WTC11 (cell line): ENCODE measurements around the gene DNAJC16. TPM values are rescaled to one million over a fixed set of nuclear protein-coding genes. Genes with fewer than 3 reads are reported as not detected.
A peak's percentile ranks its signal among the peaks of the same experiment; 100 is the strongest.

Experiments
- AR ChIP-seq: fragments of 250-450 bp; sonication (Bioruptor Pico); IDR thresholded peaks from 2 replicates; pipeline ENCODE4 v1.9.0; 2021; ENCODE audit warnings: mild to moderate bottlenecking
- ATF2 ChIP-seq: sonication (generic); formaldehyde crosslinking; IDR thresholded peaks from 2 replicates; pipeline ENCODE4 v1.8.1; 2022; ENCODE audit warnings: low read depth, missing genetic modification reagents, borderline replicate concordance
- EMX1 ChIP-seq: fragments of 250-450 bp; sonication (Bioruptor Pico); IDR thresholded peaks from 2 replicates; pipeline ENCODE4 v1.8.0; 2021; ENCODE audit warnings: mild to moderate bottlenecking
- ETV6 ChIP-seq: sonication (generic); formaldehyde crosslinking; IDR thresholded peaks from 2 replicates; pipeline ENCODE4 v1.8.1; 2022; ENCODE audit warnings: mild to moderate bottlenecking, missing genetic modification reagents
- NFE2L1 ChIP-seq: sonication (generic); formaldehyde crosslinking; IDR thresholded peaks from 2 replicates; pipeline ENCODE4 v1.8.1; 2023; ENCODE audit warnings: missing genetic modification reagents
- SP1 ChIP-seq: sonication (generic); formaldehyde crosslinking; conservative IDR thresholded peaks from 2 replicates; pipeline ENCODE4 v1.8.1; 2022; ENCODE audit warnings: missing genetic modification reagents
- ZNF281 ChIP-seq: sonication (generic); formaldehyde crosslinking; IDR thresholded peaks from 2 replicates; pipeline ENCODE4 v1.8.0; 2023; ENCODE audit warnings: mild to moderate bottlenecking, missing genetic modification reagents
- ZNF423 ChIP-seq: fragments of 250-450 bp; sonication (Bioruptor Pico); IDR thresholded peaks from 2 replicates; pipeline ENCODE4 v2.1.2; 2022; ENCODE audit warnings: mild to moderate bottlenecking, moderate library complexity
- total RNA-seq: library from RNA; stranded (reverse); gene quantifications from 3 replicates; pipeline ENCODE4 v1.2.3, GENCODE V29; 2021
- TF ChIP-seq, protein P1 (sequence below): fragments of 250-450 bp; sonication (Bioruptor Pico); IDR thresholded peaks from 2 replicates; pipeline ENCODE4 v1.9.0; 2021; ENCODE audit warnings: mild to moderate bottlenecking, borderline replicate concordance
- TF ChIP-seq, protein P2 (sequence below): fragments of 250-450 bp; sonication (Bioruptor Pico); conservative IDR thresholded peaks from 2 replicates; pipeline ENCODE4 v1.9.0; 2021; ENCODE audit warnings: mild to moderate bottlenecking
- TF ChIP-seq, protein P3 (sequence below): sonication (generic); formaldehyde crosslinking; IDR thresholded peaks from 2 replicates; pipeline ENCODE4 v1.8.1; 2023; ENCODE audit warnings: mild to moderate bottlenecking, missing genetic modification reagents
- TF ChIP-seq, protein P4 (sequence below): sonication (generic); formaldehyde crosslinking; IDR thresholded peaks from 2 replicates; pipeline ENCODE4 v1.8.0; 2022; ENCODE audit warnings: mild to moderate bottlenecking, missing genetic modification reagents
- TF ChIP-seq, protein P5 (sequence below): fragments of 250-450 bp; sonication (Bioruptor Pico); IDR thresholded peaks from 2 replicates; pipeline ENCODE4 v1.9.0; 2021; ENCODE audit warnings: moderate library complexity, mild to moderate bottlenecking, inconsistent platforms, borderline replicate concordance
- TF ChIP-seq, protein P6 (sequence below): sonication (generic); formaldehyde crosslinking; IDR thresholded peaks from 2 replicates; pipeline ENCODE4 v1.8.1; 2022; ENCODE audit warnings: low read depth, mild to moderate bottlenecking, moderate library complexity, missing genetic modification reagents, borderline replicate concordance
- TF ChIP-seq, protein P7 (sequence below): sonication (generic); formaldehyde crosslinking; IDR thresholded peaks from 2 replicates; pipeline ENCODE4 v1.8.1; 2023; ENCODE audit warnings: mild to moderate bottlenecking, missing genetic modification reagents, moderate library complexity

Gene DNAJC16
- total RNA-seq, 1 experiment from 2014 or later, result 16.4 TPM

DNA sequence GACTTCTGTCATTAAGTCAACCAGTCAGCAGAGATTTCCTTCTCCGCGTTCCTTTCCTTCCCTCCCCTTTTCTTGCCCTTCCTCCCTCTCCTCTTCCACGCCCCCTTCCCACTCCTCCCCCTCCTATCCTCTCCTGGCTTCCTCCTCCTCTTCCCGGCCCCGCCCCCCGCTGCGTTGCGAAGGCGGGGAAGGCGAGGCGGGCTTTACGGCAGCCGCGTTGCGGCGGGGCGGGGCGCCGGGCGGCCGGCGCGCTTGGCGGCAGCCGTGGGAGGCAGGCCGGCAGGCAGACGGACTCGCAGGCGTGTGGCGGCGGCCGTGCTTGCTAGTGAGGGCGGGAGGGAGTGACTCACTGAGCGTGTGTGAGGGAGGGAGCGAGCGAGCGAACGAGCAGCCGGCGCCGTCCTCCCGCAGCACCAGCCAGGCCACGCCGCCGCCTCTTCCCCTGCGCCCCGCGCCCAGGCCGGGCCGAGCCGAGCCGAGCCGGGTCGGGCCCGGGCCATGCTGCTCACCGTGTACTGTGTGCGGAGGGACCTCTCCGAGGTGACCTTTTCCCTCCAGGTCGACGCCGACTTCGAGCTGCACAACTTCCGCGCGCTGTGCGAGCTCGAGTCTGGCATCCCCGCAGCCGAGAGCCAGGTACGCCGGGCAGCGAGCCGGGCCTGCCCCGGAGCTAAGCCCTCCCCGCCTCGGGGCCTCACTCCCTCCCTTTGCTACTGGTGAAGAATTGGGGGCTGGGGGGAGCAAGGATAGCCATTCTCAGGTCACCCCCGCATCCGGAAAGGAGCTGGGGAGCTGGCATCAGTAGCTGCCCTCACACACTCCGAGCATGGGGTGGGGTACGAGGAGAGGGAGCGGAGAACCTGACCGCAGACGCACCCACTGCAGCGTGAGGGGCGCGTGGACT is 90.8 kb downstream of the DNAJC16 start, which contains the start of gene DDI2 (continued):
- TF ChIP-seq, protein P1, sequence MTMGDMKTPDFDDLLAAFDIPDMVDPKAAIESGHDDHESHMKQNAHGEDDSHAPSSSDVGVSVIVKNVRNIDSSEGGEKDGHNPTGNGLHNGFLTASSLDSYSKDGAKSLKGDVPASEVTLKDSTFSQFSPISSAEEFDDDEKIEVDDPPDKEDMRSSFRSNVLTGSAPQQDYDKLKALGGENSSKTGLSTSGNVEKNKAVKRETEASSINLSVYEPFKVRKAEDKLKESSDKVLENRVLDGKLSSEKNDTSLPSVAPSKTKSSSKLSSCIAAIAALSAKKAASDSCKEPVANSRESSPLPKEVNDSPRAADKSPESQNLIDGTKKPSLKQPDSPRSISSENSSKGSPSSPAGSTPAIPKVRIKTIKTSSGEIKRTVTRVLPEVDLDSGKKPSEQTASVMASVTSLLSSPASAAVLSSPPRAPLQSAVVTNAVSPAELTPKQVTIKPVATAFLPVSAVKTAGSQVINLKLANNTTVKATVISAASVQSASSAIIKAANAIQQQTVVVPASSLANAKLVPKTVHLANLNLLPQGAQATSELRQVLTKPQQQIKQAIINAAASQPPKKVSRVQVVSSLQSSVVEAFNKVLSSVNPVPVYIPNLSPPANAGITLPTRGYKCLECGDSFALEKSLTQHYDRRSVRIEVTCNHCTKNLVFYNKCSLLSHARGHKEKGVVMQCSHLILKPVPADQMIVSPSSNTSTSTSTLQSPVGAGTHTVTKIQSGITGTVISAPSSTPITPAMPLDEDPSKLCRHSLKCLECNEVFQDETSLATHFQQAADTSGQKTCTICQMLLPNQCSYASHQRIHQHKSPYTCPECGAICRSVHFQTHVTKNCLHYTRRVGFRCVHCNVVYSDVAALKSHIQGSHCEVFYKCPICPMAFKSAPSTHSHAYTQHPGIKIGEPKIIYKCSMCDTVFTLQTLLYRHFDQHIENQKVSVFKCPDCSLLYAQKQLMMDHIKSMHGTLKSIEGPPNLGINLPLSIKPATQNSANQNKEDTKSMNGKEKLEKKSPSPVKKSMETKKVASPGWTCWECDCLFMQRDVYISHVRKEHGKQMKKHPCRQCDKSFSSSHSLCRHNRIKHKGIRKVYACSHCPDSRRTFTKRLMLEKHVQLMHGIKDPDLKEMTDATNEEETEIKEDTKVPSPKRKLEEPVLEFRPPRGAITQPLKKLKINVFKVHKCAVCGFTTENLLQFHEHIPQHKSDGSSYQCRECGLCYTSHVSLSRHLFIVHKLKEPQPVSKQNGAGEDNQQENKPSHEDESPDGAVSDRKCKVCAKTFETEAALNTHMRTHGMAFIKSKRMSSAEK, result no peak
- TF ChIP-seq EMX1 (no peak), NFE2L1 (CRISPR knock-in tag) (peak; percentile 85; the same call in 1 of the 2 replicates), ETV6 (CRISPR knock-in tag) (peak; percentile 89), ATF2 (CRISPR knock-in tag) (no peak), AR (CRISPR knock-in tag) (no peak), SP1 (peak; percentile 98), ZNF423 (CRISPR knock-in tag) (no peak), ZNF281 (CRISPR knock-in tag) (no peak)
- TF ChIP-seq, protein P2, sequence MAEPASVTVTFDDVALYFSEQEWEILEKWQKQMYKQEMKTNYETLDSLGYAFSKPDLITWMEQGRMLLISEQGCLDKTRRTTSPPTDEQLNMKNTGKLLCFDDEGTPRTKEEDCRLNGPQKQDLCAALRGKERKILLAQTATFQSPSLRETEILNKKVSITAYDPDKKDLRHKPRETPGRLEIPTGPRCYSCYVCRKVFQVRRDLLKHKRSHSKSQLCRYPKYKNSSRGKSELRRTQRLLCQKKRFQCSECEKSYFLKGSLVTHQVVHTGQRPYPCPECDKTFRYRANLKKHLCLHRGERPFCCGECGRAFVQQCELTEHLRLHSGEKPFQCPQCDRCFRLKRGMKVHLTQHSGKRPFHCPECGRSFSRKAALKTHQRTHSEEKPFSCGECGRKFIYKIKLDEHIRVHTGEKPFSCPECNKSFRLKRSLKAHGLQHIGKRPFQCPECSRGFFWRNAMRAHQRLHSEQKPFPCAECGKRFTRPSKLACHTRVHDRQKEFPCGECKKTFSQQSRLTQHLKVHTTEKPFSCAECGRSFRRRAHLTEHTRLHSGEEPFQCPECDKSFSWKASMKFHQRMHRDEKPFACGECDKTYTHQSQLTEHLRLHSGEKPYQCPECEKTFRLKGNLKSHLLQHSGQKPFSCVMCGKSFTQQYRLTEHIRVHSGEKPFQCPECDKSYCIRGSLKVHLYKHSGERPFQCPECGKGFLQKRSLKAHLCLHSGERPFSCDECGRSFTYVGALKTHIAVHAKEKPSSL, result no peak
- TF ChIP-seq, protein P3, sequence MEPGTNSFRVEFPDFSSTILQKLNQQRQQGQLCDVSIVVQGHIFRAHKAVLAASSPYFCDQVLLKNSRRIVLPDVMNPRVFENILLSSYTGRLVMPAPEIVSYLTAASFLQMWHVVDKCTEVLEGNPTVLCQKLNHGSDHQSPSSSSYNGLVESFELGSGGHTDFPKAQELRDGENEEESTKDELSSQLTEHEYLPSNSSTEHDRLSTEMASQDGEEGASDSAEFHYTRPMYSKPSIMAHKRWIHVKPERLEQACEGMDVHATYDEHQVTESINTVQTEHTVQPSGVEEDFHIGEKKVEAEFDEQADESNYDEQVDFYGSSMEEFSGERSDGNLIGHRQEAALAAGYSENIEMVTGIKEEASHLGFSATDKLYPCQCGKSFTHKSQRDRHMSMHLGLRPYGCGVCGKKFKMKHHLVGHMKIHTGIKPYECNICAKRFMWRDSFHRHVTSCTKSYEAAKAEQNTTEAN, result no peak
- TF ChIP-seq, protein P4, sequence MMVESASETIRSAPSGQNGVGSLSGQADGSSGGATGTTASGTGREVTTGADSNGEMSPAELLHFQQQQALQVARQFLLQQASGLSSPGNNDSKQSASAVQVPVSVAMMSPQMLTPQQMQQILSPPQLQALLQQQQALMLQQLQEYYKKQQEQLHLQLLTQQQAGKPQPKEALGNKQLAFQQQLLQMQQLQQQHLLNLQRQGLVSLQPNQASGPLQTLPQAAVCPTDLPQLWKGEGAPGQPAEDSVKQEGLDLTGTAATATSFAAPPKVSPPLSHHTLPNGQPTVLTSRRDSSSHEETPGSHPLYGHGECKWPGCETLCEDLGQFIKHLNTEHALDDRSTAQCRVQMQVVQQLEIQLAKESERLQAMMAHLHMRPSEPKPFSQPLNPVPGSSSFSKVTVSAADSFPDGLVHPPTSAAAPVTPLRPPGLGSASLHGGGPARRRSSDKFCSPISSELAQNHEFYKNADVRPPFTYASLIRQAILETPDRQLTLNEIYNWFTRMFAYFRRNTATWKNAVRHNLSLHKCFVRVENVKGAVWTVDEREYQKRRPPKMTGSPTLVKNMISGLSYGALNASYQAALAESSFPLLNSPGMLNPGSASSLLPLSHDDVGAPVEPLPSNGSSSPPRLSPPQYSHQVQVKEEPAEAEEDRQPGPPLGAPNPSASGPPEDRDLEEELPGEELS (CRISPR knock-in tag), result peak; percentile 31
- TF ChIP-seq, protein P5, sequence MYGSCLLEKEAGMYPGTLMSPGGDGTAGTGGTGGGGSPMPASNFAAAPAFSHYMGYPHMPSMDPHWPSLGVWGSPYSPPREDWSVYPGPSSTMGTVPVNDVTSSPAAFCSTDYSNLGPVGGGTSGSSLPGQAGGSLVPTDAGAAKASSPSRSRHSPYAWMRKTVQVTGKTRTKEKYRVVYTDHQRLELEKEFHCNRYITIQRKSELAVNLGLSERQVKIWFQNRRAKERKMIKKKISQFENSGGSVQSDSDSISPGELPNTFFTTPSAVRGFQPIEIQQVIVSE (CRISPR knock-in tag), result no peak
- TF ChIP-seq, protein P6, sequence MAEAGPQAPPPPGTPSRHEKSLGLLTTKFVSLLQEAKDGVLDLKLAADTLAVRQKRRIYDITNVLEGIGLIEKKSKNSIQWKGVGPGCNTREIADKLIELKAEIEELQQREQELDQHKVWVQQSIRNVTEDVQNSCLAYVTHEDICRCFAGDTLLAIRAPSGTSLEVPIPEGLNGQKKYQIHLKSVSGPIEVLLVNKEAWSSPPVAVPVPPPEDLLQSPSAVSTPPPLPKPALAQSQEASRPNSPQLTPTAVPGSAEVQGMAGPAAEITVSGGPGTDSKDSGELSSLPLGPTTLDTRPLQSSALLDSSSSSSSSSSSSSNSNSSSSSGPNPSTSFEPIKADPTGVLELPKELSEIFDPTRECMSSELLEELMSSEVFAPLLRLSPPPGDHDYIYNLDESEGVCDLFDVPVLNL (CRISPR knock-in tag), result no peak
- TF ChIP-seq, protein P7, sequence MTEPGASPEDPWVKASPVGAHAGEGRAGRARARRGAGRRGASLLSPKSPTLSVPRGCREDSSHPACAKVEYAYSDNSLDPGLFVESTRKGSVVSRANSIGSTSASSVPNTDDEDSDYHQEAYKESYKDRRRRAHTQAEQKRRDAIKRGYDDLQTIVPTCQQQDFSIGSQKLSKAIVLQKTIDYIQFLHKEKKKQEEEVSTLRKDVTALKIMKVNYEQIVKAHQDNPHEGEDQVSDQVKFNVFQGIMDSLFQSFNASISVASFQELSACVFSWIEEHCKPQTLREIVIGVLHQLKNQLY, result no peak
